RWPE2 (cell line): ENCODE measurements around the gene LMBR1.

Experiments used
- ATAC-seq: fragments of 200-7000 bp; cut with Tn5 transposase; 3 replicates; pipeline ENCODE4 v1.9.1; 2021; ENCODE audit warnings: low read depth
- DNase-seq: peaks from one replicate; pipeline ENCODE4 v3.0.0-alpha.2; 2020; ENCODE audit warnings: low spot score
- H3K27ac ChIP-seq: fragments of 450-650 bp; 2 replicates; pipeline ENCODE4 v1.5.1; 2017; ENCODE audit warnings: mild to moderate bottlenecking; ENCODE audit not compliant: poor library complexity, severe bottlenecking
- H3K27me3 ChIP-seq: fragments of 250-450 bp; sonication (Bioruptor Pico); 2 replicates; pipeline ENCODE4 v1.5.1; 2021; ENCODE audit warnings: mild to moderate bottlenecking, moderate library complexity; ENCODE audit not compliant: insufficient read depth, poor library complexity, severe bottlenecking
- H3K36me3 ChIP-seq: fragments of 250-450 bp; sonication (Bioruptor Pico); 2 replicates; pipeline ENCODE4 v1.5.1; 2020; ENCODE audit warnings: low read depth, mild to moderate bottlenecking, moderate library complexity
- H3K4me1 ChIP-seq: fragments of 250-450 bp; sonication (Bioruptor Pico); 2 replicates; pipeline ENCODE4 v1.5.1; 2021; ENCODE audit warnings: mild to moderate bottlenecking, moderate library complexity; ENCODE audit not compliant: insufficient read depth, poor library complexity, severe bottlenecking
- H3K4me3 ChIP-seq: fragments of 250-450 bp; sonication (Bioruptor Pico); 2 replicates; pipeline ENCODE4 v1.5.1; 2021; ENCODE audit warnings: mild to moderate bottlenecking, moderate library complexity; ENCODE audit not compliant: severe bottlenecking
- H3K9me3 ChIP-seq: fragments of 250-450 bp; sonication (Bioruptor Pico); 2 replicates; pipeline ENCODE4 v1.5.1; 2021; ENCODE audit warnings: mild to moderate bottlenecking, moderate library complexity; ENCODE audit not compliant: severe bottlenecking
- CTCF ChIP-seq: fragments of 450-650 bp; IDR thresholded peaks from one replicate; pipeline ENCODE4 v1.5.1; 2017; ENCODE audit warnings: mild to moderate bottlenecking, moderate library complexity; ENCODE audit not compliant: poor library complexity, severe bottlenecking

The LMBR1 gene

GRCh38 chr7:156935250-156935649 lies 42.3 kb upstream of the LMBR1 start:
- no peaks in the 10 kb centered on the region for H3K36me3 ChIP-seq
- DNase-seq = no peak
- no peaks in the 10 kb centered on the region for H3K9me3 ChIP-seq
- no peak overlapping the region for H3K27ac ChIP-seq
- ATAC-seq = peak; percentile 61
- peaks cover 8% of the 10 kb centered on the region for H3K4me1 ChIP-seq
- H3K4me3 ChIP-seq = no peak overlapping the region
- H3K27me3 ChIP-seq = no peaks in the 10 kb centered on the region
- no peak for TF ChIP-seq CTCF

- ATAC-seq (peak; percentile 78), DNase-seq (no peak)
- peaks cover 14% of the 10 kb centered on the region for H3K4me1 ChIP-seq
- no peaks in the 10 kb centered on the region for H3K36me3 ChIP-seq
- no peak overlapping the region for H3K27ac ChIP-seq
- TF ChIP-seq CTCF = no peak
- H3K4me3 ChIP-seq = no peak overlapping the region
- no peaks in the 10 kb centered on the region for H3K9me3 ChIP-seq
- H3K27me3 ChIP-seq = no peaks in the 10 kb centered on the region
Measured at GRCh38 chr7:156932006-156932405, 39.0 kb upstream of the LMBR1 start.

DNA sequence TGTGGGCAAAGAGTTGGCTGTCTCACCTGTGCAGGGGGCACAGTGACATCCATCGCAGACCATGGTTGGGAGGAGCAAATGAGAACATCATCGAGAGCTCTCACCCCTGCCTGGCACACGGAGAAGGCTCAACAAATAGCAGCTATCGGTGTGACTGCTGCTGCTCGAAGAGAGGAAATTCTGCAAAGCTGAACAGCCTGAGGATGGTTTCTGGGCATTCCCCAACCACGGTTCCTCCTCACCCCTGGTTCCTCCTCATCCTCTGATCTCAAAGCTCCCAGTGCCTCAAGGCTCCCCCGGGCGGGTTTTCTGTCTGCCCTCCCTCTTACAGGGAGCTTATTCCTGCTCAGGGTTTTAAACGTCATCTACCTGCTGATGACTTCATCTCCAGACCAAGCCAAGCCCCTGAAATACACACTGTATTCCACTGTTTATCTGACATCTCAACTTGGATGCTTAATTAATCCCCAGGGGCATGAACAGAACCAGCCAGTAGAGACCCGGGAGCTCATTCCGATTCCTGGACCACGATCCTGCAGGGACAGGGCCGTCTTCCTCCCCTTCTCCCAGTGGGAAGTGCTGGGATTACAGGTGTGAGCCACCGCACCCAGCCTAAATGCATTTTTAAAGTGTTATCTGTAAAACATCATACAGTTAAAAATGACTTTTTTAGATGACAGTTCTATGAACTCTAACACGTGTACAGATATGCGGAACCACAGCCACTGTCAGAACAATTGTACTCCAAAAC lies 37.0 kb upstream of the LMBR1 start:
- Histone ChIP-seq H3K4me1 (peaks cover 14% of the 10 kb centered on the region), H3K36me3 (no peaks in the 10 kb centered on the region), H3K4me3 (no peak overlapping the region), H3K27ac (no peak overlapping the region), H3K9me3 (no peaks in the 10 kb centered on the region), H3K27me3 (no peaks in the 10 kb centered on the region)
- DNase-seq (no peak), ATAC-seq (no peak)
- TF ChIP-seq CTCF = no peak

DNA sequence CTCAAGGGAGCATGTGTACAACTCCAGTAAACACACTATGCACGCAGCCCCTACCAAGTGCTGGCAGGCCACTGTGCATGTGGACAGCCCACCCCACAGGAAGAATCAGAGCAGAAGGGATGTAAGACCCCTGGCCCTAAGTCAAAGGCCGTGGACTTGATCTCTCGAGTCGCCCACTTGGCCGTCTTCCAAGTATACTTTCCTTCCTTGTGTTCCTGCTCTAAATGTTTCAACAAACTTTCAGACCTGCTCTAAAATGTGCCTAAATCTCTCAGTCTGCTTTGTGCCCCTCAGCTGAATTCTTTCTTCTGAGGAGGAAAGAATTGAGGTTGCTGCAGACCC lies 35.4 kb upstream of the LMBR1 start:
- no peak for ATAC-seq
- peaks cover 14% of the 10 kb centered on the region for H3K4me1 ChIP-seq
- no peaks in the 10 kb centered on the region for H3K9me3 ChIP-seq
- H3K4me3 ChIP-seq = no peak overlapping the region
- no peaks in the 10 kb centered on the region for H3K36me3 ChIP-seq
- no peak for DNase-seq
- no peak overlapping the region for H3K27ac ChIP-seq
- TF ChIP-seq CTCF = no peak
- H3K27me3 ChIP-seq = no peaks in the 10 kb centered on the region
